Non-pigmented ciliary epithelial cell (primary cell): ENCODE results near the gene SGK1.
A peak's percentile ranks its signal among the peaks of the same experiment; 100 is the strongest.
"Not testable (repeated sequence)": the region's sequence is repeated elsewhere in the genome, so short reads cannot be mapped to it uniquely, and the experiment has no call there.

Experiments used
- DNase-seq: peaks from one replicate; pipeline ENCODE4 v3.0.0-alpha.2; 2010; ENCODE audit warnings: low read depth

SGK1 gene

GRCh38 chr6:134187154-134187553 lies 130.8 kb downstream of the SGK1 start:
- DNase-seq = no peak

GRCh38 chr6:134186355-134186754 lies 131.6 kb downstream of the SGK1 start:
- DNase-seq = no peak

- DNase-seq = no peak
These were observed 132.6 kb downstream of the SGK1 start for GRCh38 chr6:134185277-134185676.

GRCh38 chr6:134183844-134184243 lies 134.1 kb downstream of the SGK1 start:
- DNase-seq = no peak

- DNase-seq = no peak
These were observed 135.4 kb downstream of the SGK1 start for GRCh38 chr6:134182528-134182927.

- DNase-seq = not testable (repeated sequence)
These were observed 136.2 kb downstream of the SGK1 start for GRCh38 chr6:134181726-134182125.

- DNase-seq = not testable (repeated sequence)
These were observed 136.7 kb downstream of the SGK1 start for GRCh38 chr6:134181251-134181650.

GRCh38 chr6:134180540-134180939 lies 137.4 kb downstream of the SGK1 start:
- DNase-seq = not testable (repeated sequence)

GRCh38 chr6:134178161-134179044 lies 139.5 kb downstream of the SGK1 start:
- DNase-seq = peak; percentile 95

GRCh38 chr6:134177753-134178160 lies 140.2 kb downstream of the SGK1 start:
- DNase-seq = no peak

GRCh38 chr6:134177236-134177635 lies 140.7 kb downstream of the SGK1 start:
- no peak for DNase-seq

GRCh38 chr6:134176264-134176975 lies 141.5 kb downstream of the SGK1 start:
- no peak for DNase-seq

GRCh38 chr6:134175532-134176263 lies 142.2 kb downstream of the SGK1 start:
- no peak for DNase-seq

- no peak for DNase-seq
These were observed 143.0 kb downstream of the SGK1 start for GRCh38 chr6:134174672-134175531.

- no peak for DNase-seq
These were observed 143.8 kb downstream of the SGK1 start for GRCh38 chr6:134173936-134174671.

GRCh38 chr6:134173366-134173725 lies 144.6 kb downstream of the SGK1 start:
- no peak for DNase-seq

- no peak for DNase-seq
These were observed 145.1 kb downstream of the SGK1 start for GRCh38 chr6:134172706-134173365.

GRCh38 chr6:134172020-134172705 lies 145.7 kb downstream of the SGK1 start:
- DNase-seq = no peak

- DNase-seq = no peak
These were observed 146.4 kb downstream of the SGK1 start for GRCh38 chr6:134171517-134171916.

GRCh38 chr6:134170844-134171243 lies 147.1 kb downstream of the SGK1 start:
- no peak for DNase-seq
